ENCODE data around the gene RAB7A.
A peak's percentile ranks its signal among the peaks of the same experiment; 100 is the strongest.

Gene RAB7A

GRCh38 chr3:128726023-128727016 lies at the start of gene RAB7A:
Gene RAB7A, plus strand, starts transcription at chr3:128726183. Its CDS starts 69,185 bp downstream, at chr3:128795368.
- peak within 1 kb of the TSS; percentile 96 for H3K27ac ChIP-seq
- TF ChIP-seq CTCF (conservative IDR thresholded peaks at IDR 0.05) = no peak
- peak; percentile 98 for TF ChIP-seq ZFX (IDR thresholded peaks at IDR 0.05)

- TF ChIP-seq ZFX (IDR thresholded peaks at IDR 0.05) (no peak), CTCF (conservative IDR thresholded peaks at IDR 0.05) (no peak)
- no peak overlapping the region for H3K27ac ChIP-seq
These were observed 46.6 kb upstream of the RAB7A start for GRCh38 chr3:128679338-128679737.

- TF ChIP-seq CTCF (conservative IDR thresholded peaks at IDR 0.05) = peak; percentile 100
- TF ChIP-seq ZFX (IDR thresholded peaks at IDR 0.05) = peak; percentile 81; the same call in 1 of the 2 replicates
- H3K27ac ChIP-seq = peak overlapping the region; percentile 92
These were observed 45.2 kb upstream of the RAB7A start for GRCh38 chr3:128680603-128681368.

GRCh38 chr3:128681369-128681829 lies 44.6 kb upstream of the RAB7A start:
- peak overlapping the region; percentile 92 for H3K27ac ChIP-seq
- 0 out of 2 replicates have a peak, but pooled peaks have one; percentile 58 for TF ChIP-seq ZFX (IDR thresholded peaks at IDR 0.05)
- no peak for TF ChIP-seq CTCF (conservative IDR thresholded peaks at IDR 0.05)

- TF ChIP-seq CTCF (conservative IDR thresholded peaks at IDR 0.05) (no peak), ZFX (IDR thresholded peaks at IDR 0.05) (no peak)
- no peak overlapping the region for H3K27ac ChIP-seq
These were observed 42.0 kb upstream of the RAB7A start for GRCh38 chr3:128683957-128684356.

GRCh38 chr3:128684986-128685726 lies 40.8 kb upstream of the RAB7A start:
- no peak overlapping the region for H3K27ac ChIP-seq
- TF ChIP-seq CTCF (conservative IDR thresholded peaks at IDR 0.05) (no peak), ZFX (IDR thresholded peaks at IDR 0.05) (no peak)
